Stimulated activated CD4-positive, alpha-beta T cell treated with anti-CD3 and anti-CD28 coated beads, TNF-alpha, amount 100 ng/mL, for 1 hour (primary cell): ENCODE results near the gene WASF2.
"Not testable (repeated sequence)": the region's sequence is repeated elsewhere in the genome, so short reads cannot be mapped to it uniquely, and the experiment has no call there.

Source experiments
- DNase-seq, 3 donors: peaks; one replicate each; pipeline ENCODE4 v3.0.0-alpha.2; 2020; ENCODE audit warnings: low read depth in 3 of 3, low spot score in 1 of 3

The WASF2 gene

DNA sequence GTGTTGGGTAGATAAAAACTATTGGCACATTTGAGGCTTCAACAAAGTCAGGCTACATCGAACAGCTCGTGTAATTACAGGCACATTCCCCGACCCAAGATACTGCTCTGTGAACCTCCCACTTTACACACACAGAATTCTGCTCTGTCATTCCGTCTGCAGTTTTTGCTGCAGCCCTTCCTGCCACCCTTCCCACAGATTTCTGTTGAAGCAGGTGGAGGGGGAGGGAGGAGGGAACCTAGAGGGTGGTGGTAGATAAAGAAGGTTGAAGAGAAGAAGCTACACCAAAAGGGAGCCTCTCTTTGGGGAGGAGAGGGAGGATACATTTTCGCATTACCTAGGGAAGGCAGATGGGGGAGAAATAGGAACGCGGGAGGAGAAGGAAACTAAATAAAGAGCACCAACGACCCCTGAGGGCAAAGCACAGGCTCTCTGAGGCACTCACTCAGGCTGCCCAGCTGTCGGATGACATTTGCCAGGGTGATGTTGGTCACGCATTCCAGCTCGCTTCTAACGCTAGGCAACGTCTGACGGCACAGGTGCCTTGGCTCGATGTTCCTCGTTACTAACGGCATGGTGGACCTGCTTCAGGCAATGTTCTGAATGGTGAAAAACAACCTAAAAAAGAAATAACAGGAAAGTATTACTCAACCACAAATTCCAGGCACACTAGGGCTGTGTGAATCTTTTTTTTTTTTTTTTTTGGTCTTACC lies 61.5 kb downstream of the WASF2 start:
- DNase-seq: no peak

DNA sequence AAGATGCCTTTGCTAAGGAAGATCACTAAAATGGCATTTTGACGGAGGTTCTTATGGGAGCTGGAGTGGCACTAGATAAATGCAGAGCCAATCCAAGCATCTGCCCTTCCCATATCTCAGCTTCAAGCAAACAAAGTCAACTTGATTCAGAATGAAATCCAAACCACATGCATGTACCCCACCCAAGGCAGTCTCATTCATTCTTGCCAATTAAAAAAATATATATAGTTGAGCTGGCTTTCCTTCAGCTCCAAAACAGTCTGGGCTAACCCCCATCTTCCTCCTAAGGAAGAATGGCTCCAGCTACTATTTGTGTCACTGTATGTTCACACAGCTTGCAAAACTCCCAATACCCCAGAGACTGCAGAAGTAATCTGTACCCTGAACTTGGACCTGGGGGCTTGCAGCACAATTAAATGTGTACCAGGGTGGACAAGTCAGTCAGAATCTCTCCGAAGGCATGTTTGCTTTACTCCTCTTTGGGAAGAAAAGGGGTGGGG lies 62.1 kb downstream of the WASF2 start:
- DNase-seq: no peak

DNA sequence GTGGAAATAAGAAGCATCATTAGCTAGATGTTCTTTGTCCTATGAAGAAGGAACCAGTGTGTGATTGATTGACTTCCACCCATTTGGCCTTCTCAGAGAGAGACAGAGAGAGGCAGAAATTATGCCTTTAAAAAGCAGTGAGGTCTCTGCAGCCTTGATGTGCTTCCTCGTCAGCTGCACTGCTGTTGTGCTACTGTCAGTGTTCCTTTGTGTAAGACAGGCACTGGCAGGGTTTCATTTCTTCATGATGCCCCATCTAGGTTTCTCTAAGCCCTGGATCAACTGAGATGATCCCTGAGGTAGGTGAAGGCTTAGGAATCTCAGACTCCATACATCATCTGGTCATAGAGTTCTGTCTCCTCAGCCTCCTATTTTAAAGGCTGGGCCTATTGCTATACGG lies 62.6 kb downstream of the WASF2 start:
- DNase-seq: no peak

DNA sequence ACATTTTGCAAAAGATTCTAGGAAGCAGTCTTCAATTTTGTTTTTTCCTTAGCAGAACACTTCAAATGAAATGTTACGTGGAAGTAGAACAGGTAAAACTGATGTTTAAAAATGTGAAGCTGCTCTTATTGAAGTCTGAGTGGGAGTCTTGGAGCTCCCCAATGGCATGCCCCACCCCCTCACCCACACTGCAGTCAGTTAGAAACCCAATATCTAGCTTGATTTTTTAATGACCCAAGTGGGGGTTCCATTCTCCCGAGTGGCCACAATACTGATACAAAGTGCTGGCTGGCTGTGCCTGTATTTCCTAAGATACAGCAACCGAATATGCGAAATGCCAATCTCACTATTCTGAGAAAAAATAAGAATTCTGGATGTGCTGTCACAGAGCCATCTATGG lies 66.3 kb downstream of the WASF2 start:
- no peak for DNase-seq

DNA sequence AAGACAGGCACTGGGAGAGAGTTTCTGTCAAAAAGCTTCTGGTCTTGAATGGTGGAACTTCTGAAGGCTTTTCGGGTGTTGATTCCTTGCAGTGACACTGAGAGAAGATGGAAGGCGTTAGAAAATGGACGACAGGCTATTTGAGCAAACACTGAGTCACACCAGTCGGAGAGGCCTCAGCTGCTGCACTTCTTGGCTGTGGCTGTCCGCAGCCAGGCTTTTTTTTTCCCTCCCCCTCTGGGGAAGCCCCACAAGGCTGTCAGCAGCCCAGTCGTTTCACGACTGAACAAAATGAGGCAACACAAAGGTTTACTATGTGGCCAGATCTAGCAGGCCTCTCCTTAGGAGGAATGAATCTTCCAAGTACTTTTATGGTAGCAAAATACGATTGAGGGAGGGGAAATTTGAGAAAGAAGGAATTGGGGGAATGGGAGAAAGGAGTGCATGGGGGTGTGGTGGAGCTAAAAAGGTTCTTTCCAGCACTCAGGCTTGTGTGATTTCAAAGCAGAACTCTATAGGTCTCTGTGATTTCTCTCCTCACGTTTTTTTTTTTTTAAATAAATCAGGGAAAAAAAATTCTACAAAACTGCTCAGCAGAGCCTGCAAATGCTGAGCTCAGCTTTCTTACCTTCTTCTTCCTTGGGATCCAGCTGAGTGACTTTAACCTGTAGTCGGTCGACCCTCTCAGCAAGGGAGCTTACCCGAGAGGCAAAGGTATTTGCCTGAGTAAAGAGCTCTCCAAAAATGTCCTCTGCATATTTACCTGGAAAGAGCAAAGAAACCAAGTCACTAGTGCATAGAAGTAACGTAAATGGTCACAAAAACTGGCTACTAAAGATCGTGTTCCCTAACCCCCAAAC lies 71.4 kb downstream of the WASF2 start:
- no peak for DNase-seq

DNA sequence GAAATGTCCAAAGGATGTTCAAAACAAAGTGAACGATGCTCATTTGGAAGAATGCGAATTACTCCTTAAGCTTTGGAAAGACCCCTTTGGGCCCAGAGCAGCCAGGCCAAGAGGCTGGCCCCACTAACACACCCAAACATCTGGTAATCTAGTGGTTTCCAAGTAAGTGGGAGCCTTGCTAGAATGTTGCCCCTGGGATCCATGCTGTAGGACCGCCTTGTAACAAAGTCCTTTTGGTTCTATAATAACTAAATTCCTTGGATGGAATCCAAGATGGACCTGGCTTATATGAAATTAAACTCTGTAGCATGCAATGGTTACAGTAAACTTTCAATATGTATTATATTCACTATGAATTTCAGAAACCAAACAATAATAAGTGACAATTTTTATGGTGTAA lies 72.3 kb downstream of the WASF2 start:
- no peak for DNase-seq

DNA sequence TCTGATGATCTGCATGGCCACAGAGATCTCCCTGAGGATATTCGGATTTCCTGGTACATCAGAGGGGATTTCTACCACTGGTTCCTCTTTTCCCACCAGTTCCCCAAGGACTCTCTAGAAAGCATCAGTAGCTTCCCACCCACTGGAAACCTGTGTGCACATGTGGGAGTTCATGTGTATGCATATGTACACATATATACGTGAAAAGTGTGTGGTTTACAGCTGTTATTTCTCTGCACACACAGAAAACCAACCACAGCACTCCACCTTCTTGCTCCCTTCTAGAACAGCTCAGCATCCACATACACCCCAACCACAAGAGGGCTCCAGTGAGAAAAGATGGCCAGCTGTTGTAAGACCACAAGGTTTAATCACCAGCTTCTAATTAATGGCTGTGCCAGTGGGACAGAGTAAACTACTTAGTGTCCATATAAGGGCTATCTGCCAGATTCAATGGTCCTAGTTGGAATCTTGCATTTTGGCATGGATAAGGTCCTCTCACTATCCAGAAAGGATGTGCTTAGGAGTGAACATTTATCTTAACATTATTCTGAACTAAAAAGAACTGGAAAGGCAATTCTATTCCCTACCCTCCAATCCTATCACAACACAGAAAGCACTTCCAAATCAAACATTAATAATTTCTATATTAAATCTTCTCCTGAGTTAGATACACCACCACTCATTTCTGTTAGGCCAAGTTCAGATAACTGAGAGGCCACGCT lies 73.4 kb downstream of the WASF2 start:
- no peak for DNase-seq

DNA sequence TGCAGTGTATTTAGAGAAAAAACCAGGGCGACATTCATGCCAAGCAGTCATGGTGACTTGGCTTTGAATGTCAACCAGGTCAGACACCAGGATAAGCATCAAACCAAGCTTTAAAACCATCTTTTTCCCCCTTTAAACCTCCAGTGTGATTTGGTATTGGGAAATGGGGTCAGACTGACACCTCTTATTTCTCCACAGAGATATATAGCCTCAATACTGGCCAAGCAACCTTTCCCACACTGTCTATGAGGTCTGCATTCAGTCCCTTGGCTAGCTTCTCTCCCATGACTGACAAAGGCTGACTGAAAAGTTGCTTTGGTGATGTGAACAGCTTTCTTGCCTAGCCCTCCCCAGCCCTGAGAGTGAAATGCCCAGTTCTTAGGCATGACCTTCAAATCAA lies 75.9 kb downstream of the WASF2 start:
- DNase-seq: no peak

DNA sequence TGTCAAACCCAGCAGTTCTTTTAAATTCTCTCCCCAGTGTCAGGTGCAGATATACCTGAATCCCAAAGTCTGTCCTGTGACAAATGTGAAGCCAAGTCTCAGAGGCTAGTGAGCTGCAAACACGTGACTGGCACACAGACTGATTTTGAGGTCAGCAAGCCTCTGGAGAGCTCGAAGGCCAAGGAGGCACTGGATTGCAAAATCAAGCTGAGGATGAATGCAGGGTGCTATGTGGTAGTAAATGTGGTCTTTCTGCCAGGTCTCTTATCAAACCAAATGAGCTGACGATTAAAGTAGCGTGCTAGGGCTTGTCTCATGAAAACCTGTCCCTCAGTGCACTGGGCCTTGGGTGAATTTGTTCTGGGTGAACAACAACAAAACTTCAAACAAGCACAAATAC lies 77.0 kb downstream of the WASF2 start:
- DNase-seq: no peak

DNA sequence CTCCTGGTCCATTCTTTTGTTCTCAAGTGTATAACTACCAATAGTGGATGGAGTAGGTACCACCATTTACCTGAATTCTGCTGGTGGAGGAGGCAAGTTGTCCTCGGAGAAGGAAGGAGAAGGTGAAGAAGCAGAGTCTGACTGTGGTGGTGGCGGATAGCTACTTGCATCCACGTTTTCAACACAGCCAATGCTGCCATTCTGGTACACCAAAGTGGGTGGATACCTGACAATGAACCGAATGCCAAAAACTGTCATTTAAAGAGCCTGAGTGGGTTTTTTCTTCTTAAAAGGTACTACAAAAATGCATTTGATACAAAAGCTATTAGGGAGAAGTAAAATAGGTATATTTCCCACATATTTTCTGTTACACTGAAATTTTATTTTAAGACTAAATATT lies 77.5 kb downstream of the WASF2 start:
- no peak for DNase-seq

DNA sequence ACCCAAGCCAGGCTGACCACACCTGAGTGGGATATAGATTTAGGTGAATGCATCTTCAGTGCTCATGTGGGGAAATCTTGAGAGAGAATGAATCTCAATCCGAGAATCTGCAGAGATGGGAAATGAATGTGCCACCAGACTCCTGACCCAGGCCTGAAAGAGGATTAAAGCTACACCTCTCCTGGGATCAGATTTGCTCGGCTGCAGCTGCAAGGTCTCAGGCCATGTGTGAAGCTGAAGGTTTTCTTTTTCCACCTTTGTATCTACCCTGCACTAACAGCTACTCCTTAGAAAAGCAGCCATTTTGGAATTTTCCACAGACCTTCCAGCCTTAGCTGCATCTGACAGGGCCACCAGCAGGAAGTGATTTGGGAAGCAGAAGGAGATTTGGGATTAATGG lies 79.3 kb downstream of the WASF2 start:
- DNase-seq: no peak

DNA sequence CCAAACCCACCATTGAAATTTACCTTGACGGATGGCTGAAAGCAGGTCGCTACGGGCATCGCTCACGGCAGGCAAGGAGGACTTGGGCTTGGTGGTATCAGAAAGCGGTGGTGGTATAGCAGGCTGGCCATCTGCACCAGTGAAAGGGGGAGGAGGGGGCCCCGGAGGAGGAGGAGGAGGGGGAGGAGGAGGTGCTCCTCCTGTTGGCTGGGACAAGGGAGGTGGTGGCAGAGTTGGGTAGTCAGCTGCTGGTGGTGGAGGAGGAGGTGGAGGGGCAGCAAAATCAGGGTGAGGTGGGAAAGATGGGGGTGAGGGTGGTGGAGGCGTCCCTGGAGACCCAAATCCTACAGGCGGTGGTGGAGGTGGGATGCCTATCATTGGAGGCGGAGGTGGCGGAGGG lies 80.3 kb downstream of the WASF2 start:
- DNase-seq: no peak

DNA sequence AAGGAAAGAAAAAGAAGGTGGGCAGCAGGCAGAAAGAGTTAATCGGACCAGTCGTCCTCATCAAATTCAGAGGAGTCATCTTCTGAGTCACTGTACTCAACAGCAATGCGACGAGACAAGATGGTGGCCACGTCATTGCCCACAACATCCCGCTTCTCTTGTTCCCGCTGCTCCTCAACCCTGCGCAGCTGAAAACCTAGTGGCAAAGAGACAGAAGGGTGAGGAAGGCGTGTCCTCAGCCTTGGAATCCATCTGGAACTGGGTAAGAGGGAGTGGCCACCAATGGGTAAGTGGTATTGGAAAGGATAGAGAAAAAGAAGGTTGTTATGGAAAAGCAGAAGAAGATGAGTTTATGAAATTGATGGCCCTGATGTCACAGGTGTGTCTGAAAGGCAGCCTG lies 81.8 kb downstream of the WASF2 start:
- no peak for DNase-seq

DNA sequence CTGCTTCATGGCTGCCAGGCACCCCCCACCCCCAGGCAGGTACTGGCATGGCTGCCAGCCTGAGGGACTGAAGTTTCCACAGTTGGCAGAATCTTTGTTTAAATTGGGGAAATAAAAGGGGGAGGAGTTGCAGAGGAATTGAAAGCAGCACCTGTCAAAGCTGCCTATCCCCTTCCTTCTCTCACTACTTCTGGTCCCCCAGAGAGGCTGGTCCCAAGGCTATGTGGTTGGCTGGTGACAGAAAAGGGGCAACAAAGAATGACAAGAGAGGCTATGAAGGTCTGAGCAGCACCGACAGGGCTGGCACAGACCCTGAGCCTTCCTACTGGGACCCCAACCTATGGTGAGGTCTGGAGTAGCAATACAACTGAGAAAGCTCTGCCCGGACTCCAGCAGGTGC lies 83.2 kb downstream of the WASF2 start:
- not testable (repeated sequence) for DNase-seq

DNA sequence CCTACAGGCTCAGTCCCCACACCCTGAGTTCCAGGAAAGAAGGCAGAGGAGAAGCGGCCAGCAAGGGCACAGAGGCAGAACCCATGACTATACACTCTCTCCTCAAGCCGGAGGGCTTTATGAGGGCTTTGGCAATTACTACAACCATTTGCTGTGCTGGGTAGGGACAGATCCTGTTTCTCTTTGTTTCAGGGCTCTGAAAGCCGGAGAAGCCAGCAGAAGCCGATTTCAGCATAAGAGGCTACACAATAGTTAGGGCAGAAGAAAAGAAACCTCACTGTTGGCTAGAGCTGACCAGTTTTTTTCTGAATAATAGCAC lies 83.6 kb downstream of the WASF2 start:
- DNase-seq: no peak

DNA sequence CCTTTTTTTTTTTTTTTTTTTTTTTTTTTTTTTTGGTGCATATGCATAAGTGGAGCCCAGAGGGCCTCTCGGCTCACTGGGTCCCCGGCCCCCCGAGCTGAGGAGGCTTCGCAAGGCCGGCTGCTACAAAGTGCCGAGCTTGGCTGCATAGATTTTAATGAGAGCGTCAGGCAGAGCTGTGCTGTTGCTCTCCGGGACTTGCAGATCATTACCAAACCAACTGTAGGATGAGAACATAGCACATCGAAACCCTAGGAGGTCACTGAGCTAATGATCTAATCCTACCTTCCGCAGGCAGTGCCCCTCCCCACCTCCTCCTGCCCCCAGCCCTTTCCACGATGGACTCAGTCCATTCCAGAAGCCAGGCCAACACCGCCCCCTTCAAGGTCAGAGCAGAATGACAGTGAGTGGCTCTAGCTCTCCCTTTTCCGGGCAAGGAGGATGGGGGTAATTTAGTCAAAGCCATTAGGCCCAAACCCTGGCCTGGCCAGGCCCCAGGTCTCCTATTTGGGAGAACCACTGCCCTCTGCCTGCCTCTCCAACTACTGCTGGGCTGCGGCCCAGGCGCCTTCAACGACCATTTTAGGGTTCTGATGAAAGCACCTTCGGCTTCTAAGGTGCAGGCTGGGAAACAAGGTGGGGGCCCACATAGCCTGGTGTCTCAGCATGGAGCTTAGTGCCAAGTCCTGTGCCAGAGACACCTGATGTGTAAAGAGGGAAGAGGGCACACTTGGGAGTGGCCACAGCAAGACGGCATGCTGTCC lies 84.2 kb downstream of the WASF2 start:
- not testable (repeated sequence) for DNase-seq

DNA sequence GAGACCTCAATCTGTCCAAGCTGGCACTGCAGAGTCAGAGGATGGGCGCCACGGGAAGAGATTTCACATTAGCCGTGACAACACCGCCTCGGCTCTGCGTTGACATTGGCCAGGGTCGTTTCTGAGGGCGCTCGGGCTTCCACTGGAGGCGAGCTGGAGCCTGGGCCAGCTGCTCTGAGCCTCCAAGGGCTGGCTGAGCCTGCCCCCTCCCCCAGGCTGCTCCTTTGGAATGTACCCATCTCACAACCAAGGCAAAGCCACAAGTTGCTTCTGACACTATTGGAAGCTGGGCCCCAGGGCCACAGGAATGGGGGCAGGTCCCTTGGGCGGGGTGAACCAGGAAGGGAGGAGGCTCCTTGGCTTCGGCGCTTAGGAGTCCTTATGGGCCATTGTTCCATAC lies 84.9 kb downstream of the WASF2 start:
- no peak for DNase-seq

DNA sequence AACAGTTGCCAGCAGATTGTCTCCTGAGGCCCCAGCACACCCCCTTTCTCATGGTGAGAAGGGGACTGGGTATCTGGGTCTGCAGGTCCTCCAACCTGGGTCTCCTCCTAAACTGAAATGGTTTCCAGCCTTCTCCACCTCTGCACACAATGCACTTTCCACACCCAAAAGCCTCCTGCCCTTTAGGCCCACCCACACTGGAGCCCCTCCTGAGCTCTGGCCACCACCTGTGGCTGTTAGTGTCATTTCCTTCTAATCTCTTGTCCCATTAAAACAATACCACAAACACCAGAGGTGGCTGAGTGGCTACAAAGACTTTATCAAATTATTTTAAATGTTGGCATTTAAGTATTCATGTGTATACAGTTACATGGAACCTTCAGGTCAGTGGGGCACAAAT lies 86.0 kb downstream of the WASF2 start:
- DNase-seq: no peak

DNA sequence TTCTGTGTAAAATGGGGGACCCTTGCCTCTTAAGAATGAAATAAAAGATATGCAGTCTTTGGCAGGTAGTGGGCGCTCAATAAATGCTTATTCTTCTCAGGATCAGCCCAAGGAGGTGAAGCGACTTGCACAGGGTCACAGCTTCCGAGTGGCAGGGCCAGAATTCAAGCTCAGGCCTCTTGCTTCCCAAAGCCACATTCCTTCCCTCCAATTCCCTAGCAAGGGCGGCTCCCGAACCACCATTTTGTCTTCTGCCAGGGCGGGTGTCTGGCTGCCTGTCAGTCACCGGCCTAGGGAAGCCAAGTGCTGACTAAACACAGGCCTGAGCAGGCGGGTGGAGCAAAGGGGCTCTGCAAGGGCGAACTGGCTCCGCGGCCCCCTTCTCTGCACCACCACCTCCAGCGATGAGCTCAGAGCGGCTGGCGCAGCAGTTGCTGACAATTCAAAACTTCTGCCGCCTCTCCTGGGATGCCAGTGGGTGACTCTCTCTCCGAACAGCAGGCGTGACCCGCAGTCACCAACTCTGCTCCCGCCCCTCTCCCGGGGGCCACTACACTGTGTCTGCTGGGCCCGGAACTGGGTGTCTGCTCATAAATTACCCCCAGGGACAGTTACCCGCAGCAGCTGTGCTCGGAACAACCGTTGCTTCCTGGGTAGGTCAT lies 86.8 kb downstream of the WASF2 start:
- DNase-seq: no peak

DNA sequence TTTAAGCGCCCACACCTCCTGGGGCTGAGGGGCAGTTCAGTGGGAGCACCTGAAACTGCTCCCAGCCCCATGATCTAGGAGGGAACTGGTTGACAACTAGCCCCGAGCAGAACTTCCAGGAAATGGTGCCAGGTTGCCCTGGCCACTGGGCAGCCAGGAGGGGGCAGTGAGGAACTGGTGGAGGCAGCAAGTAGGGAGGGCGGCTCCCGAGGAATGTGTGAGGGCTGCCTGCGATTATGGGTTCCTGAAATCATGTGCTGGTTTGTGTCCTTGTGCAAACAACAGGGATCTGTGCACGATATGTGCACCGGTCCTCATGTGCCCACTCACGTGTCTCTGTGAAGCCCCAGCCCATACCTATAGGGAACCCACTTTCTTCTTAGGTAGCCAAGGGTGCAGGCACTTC lies 87.6 kb downstream of the WASF2 start:
- DNase-seq: no peak

DNA sequence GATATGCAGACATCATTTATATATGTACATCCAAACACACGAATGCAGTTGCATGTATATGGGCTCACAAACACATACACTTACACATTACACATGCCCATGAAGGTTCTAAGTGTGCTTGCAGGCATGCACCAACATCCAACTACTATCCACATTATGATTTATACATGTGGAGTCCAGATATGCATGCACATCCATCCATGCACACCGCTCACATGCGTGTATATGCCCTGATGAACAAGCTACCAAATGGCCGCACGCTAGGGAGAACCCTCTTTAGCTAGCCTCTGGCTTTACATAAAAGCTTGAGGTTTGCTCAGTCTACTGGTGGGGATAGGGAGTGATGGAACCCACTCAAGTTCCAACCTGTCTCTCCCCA lies 89.0 kb downstream of the WASF2 start:
- no peak for DNase-seq
